Testis (tissue), 2 donors: ENCODE data around the gene EXOC7.

Experiments
- CTCF ChIP-seq, 3 experiments: fragments of 450-650 bp in 2 of 3; fragments of 200-600 bp in 1 of 3; sonication (generic) in 1 of 3; IDR thresholded peaks; one replicate each; pipeline ENCODE4 v1.5.1; 2016 to 2019; ENCODE audit warnings: antibody characterized with exemption in 3 of 3, mild to moderate bottlenecking in 2 of 3, moderate library complexity in 1 of 3
- POLR2A ChIP-seq: fragments of 450-650 bp; IDR thresholded peaks from one replicate; pipeline ENCODE4 v1.6.1; 2017; ENCODE audit warnings: antibody characterized with exemption, mild to moderate bottlenecking, moderate library complexity

GRCh38 chr17:76139801-76140660 is 36.4 kb upstream of the EXOC7 start:
- no peak for TF ChIP-seq POLR2A
- TF ChIP-seq CTCF (IDR thresholded peaks at IDR 0.05) = peak; percentile 12 to 22 (median 17)
